ENCODE results near the gene FAM76A.
"Not testable (repeated sequence)": the region's sequence is repeated elsewhere in the genome, so short reads cannot be mapped to it uniquely, and the experiment has no call there.

The FAM76A gene

DNA sequence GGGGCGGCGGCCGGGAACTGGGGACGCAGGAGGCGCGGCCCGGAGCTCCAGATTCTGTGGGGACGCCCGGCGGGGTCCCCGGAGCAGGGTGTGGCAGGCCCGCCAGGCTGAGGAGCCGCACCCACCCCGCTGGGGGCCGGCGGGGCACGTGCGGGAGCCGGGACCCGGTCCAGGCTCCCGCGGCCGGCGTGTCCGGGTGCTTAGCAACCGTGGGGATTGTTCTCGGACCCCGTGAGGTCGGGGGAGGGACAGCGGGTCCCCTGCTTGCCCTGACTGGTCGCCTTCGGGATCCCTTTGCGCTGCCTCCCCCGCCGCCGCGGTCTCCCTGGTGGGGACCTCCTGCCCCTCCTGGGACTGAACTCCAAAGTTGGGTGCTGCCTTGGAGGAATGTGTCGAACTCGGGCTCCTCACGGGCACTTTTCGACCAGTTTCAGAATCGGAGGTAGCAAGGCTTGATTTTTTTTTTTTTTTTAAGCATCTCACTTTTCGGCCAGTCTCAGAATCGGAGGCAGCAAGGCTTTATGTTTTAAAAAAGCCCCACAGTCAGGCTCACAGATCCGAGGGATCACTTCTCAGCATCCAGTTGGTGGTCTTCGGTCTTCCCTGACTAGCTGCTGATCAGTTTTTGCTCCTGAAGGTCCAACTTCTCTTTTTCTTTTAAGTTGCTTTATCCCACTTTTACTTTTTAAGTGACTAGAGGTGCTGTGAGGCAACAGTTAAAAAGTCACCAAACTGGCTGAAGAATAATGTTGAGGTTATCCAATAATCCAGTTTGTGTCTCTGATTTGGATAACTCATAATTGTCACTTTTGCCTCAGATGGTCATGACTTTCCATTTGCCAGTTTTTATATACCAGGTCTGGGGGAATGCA is 648 bp downstream of the FAM76A start:
- peak; percentile 48 for DNase-seq

GRCh38 chr1:27727126-27727525 is 1.4 kb downstream of the FAM76A start:
- no peak for DNase-seq

GRCh38 chr1:27736252-27736651 is 10.5 kb downstream of the FAM76A start:
- DNase-seq = no peak

GRCh38 chr1:27741121-27741520 is 15.4 kb downstream of the FAM76A start:
- no peak for DNase-seq

- DNase-seq = no peak
These were observed 18.8 kb downstream of the FAM76A start for GRCh38 chr1:27744556-27744955.

DNA sequence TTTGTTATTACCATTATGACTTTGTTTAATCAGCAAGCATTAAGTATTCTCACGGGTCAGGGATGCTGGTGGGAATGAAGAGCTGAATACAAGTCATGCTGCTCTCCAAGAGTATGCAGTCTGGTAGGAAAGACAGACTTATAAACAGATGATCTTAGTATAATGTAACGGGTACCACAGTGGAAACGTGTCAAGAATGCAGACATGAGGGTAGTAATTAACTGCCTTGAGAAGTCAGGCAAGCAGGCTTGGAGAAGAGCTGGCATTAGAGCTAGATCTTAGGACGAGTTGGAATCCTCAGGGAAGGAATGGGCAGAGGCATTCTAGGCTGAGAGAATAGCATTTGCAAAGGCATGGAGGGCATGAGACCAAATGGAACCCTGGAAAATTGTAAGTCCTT is 19.7 kb downstream of the FAM76A start:
- no peak for DNase-seq

GRCh38 chr1:27752360-27752759 is 26.6 kb downstream of the FAM76A start:
- peak; percentile 48 for DNase-seq

GRCh38 chr1:27755286-27755685 is 29.5 kb downstream of the FAM76A start:
- no peak for DNase-seq

- no peak for DNase-seq
These were observed 30.1 kb downstream of the FAM76A start for GRCh38 chr1:27755865-27756264.

GRCh38 chr1:27759236-27759635 is 33.5 kb downstream of the FAM76A start:
- DNase-seq = no peak

- DNase-seq = no peak
These were observed 34.7 kb downstream of the FAM76A start for GRCh38 chr1:27760426-27760825.

- no peak for DNase-seq
These were observed 36.3 kb downstream of the FAM76A start for GRCh38 chr1:27762033-27762432.

- DNase-seq = no peak
These were observed 37.6 kb downstream of the FAM76A start for GRCh38 chr1:27763358-27763757.

DNA sequence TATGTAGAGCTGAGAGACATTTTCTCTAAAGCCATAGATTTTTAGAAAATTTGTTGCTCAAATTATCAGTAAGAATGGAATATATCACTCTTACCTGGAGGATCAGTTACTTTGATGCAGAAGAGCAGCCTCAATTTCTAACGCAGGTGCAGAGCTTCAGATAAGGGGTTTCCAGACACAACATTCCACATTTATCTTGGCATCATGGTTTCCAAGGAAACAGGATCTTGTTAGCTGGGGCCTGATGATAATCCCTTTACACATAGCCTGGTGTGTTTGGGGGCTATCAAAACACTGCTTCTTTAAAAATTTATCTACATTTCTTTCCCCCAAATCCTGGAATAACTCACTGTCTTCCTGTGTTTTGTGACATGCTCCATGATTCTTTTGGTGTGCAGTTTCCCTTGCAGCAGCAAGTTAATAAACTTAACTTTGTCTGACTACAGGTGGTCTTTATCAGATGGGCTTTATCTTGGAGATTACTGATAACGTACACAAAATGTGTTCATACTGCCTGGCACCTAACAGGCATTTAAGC is 44.6 kb downstream of the FAM76A start:
- DNase-seq = no peak

DNA sequence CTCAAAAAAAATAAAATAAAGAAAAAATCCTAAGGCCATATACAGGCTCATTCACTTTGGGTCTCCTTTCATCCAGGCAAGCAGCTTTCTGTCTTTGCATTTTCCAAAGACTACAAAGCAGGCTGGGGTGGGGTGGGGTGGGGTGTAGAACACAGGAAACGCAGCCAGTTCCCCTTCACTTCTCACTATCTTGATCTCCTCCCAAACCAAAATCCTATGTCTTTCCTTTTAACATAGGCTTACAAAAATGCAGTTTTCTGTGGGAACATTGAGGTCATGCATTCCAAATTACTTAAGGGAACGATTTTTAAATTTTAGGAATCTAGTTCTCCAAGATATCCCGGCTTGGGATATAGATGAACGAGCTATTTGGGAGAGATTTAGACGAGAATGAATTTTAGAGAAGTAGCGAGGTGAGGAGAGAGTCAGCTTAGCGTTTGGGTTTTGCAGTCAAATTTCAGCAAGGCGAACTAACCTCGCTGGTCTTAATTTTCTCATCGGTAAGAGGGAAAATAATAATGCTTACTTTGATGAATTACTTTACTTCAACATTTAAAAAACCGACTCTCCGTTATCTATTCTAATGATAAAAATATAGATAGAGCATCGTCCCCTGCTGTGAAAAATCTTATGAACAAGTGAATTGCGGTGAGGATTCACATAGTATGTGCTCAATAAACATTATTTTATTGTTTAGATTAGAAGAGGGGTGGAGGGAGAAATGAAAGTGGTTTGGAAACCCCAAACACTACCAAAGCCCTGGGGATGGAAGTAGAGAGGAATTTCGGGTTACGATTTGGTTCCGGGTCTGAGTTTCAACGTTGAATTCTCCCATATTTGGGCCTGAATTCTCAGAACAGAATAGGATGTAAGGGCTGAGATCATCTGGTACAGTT is 46.5 kb downstream of the FAM76A start:
- DNase-seq = no peak

- DNase-seq = peak; percentile 99
These were observed 47.4 kb downstream of the FAM76A start, which contains the start of gene STX12 for GRCh38 chr1:27772932-27773825. TSS of gene STX12 (plus strand) at chr1:27773219. CDS start at chr1:27773308, 89 bp downstream.

- DNase-seq = no peak
These were observed 48.2 kb downstream of the FAM76A start for GRCh38 chr1:27773826-27774445.

DNA sequence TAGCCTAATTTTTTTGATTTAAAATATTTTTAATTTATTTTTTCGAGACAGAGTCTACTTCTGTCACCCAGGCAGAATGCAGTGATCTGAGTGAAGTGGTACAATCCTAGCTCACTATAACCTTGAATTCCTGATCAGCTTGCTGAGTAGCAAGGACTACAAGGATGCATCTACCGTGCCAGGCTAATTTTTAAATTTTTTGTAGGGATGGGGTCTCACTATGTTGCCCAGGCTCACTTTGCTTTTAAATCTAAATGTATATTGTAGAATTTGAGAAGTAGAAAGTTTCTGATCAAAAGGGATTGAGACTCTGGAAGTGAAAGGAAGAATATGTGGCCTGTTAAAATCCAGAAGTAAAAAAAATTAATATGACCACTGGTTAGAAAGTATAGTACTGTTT is 48.9 kb downstream of the FAM76A start:
- DNase-seq = no peak

DNA sequence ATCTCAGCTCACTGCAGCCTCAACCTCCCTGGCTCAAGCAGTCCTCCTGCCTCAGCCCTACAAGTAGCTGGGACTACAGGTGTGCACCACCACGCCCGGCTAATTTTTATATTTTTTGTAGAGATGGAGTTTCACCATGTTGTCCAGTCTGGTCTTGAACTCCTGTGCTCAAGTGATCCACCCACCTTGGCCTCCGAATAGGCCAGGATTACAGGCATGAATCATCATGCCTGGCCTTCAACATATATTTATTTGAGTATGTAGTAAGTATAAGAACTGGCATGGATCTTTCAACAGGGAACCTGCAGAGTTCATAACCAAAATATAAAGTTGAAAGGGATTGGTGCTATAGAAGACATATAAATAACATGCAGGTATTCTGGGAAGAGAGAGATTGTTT is 49.6 kb downstream of the FAM76A start:
- not testable (repeated sequence) for DNase-seq

GRCh38 chr1:27776276-27776675 is 50.5 kb downstream of the FAM76A start:
- DNase-seq = not testable (repeated sequence)

- DNase-seq = no peak
These were observed 52.3 kb downstream of the FAM76A start for GRCh38 chr1:27778056-27778455.

GRCh38 chr1:27779122-27779521 is 53.4 kb downstream of the FAM76A start:
- DNase-seq = no peak

Measured in NCI-H2171 treated with DMSO at 0.1 percent for 48 hours (cell line).